Liver (tissue), 3 donors: Measurements from ENCODE around the gene RGL1.

ENCODE experiments used
- CTCF ChIP-seq: fragments of 150-350 bp; IDR thresholded peaks from 2 replicates; pipeline ENCODE4 v1.5.1; 2017; ENCODE audit warnings: improper control_type of control experiment, low read depth, low read length; ENCODE audit not compliant: missing input control
- GABPA ChIP-seq, 2 donors: IDR thresholded peaks in 1 of 2; conservative IDR thresholded peaks in 1 of 2; 2 replicates each; pipeline ENCODE4 v1.6.1; 2016; ENCODE audit warnings: antibody characterized with exemption in 2 of 2, mild to moderate bottlenecking in 1 of 2, moderate library complexity in 1 of 2
- HNF4A ChIP-seq, 2 donors: conservative IDR thresholded peaks; 2 replicates each; pipeline ENCODE4 v1.6.1; 2016; ENCODE audit warnings: antibody characterized with exemption in 2 of 2, mild to moderate bottlenecking in 2 of 2
- HNF4G ChIP-seq: IDR thresholded peaks from 2 replicates; pipeline ENCODE4 v1.6.1; 2016; ENCODE audit warnings: antibody characterized with exemption
- JUND ChIP-seq, 2 donors: IDR thresholded peaks; 2 replicates each; pipeline ENCODE4 v1.6.1; 2016; ENCODE audit warnings: antibody characterized with exemption in 2 of 2
- MAX ChIP-seq: IDR thresholded peaks from 2 replicates; pipeline ENCODE4 v1.6.1; 2016; ENCODE audit warnings: antibody characterized with exemption
- RAD21 ChIP-seq, 2 donors: IDR thresholded peaks; 2 replicates each; pipeline ENCODE4 v1.6.1; 2016; ENCODE audit warnings: antibody characterized with exemption in 2 of 2, mild to moderate bottlenecking in 2 of 2
- REST ChIP-seq: IDR thresholded peaks from 2 replicates; pipeline ENCODE4 v1.6.1; 2016; ENCODE audit warnings: antibody characterized with exemption, mild to moderate bottlenecking
- RXRA ChIP-seq, 2 donors: IDR thresholded peaks; 2 replicates each; pipeline ENCODE4 v1.6.1; 2017 to 2018; ENCODE audit warnings: antibody characterized with exemption in 2 of 2, mild to moderate bottlenecking in 1 of 2
- SP1 ChIP-seq: IDR thresholded peaks from 2 replicates; pipeline ENCODE4 v1.6.1; 2018; ENCODE audit warnings: antibody characterized with exemption, mild to moderate bottlenecking
- TAF1 ChIP-seq: conservative IDR thresholded peaks from 2 replicates; pipeline ENCODE4 v1.6.1; 2016; ENCODE audit warnings: antibody characterized with exemption, mild to moderate bottlenecking
- YY1 ChIP-seq: IDR thresholded peaks from 2 replicates; pipeline ENCODE4 v1.6.1; 2016; ENCODE audit warnings: antibody characterized with exemption, mild to moderate bottlenecking
- ZBTB33 ChIP-seq: IDR thresholded peaks from 2 replicates; pipeline ENCODE4 v1.6.1; 2016; ENCODE audit warnings: antibody characterized with exemption
- TF ChIP-seq, protein P1 (sequence below): IDR thresholded peaks from 2 replicates; pipeline ENCODE4 v1.6.1; 2016; ENCODE audit warnings: antibody characterized with exemption
- donor health status: healthy.
- donor health status: healthy.

- no peak for TF ChIP-seq MAX
- TF ChIP-seq JUND (IDR thresholded peaks at IDR 0.05), result no peak
- no peak for TF ChIP-seq CTCF
- TF ChIP-seq RAD21 (IDR thresholded peaks at IDR 0.05), result no peak
- TF ChIP-seq SP1, result no peak
- TF ChIP-seq GABPA (IDR thresholded peaks at IDR 0.05 in 1 of 2, conservative IDR thresholded peaks at IDR 0.05 in 1 of 2), result no peak
- TF ChIP-seq YY1, result no peak
- TF ChIP-seq, protein P1, sequence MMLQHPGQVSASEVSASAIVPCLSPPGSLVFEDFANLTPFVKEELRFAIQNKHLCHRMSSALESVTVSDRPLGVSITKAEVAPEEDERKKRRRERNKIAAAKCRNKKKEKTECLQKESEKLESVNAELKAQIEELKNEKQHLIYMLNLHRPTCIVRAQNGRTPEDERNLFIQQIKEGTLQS, result no peak
- TF ChIP-seq TAF1, result no peak
- no peak for TF ChIP-seq HNF4A (conservative IDR thresholded peaks at IDR 0.05)
- no peak for TF ChIP-seq HNF4G
- TF ChIP-seq REST, result no peak
- TF ChIP-seq ZBTB33, result no peak
- no peak for TF ChIP-seq RXRA (IDR thresholded peaks at IDR 0.05)
Observed at GRCh38 chr1:183909672-183910071, 104.8 kb downstream of the RGL1 start.
